Measurements from ENCODE around the gene EIF1. TPM values are rescaled to one million over a fixed set of nuclear protein-coding genes. Genes with fewer than 3 reads are reported as not detected.

Gene EIF1
- total RNA-seq, 1 donor from 2014 or later: 1,088 TPM

DNA sequence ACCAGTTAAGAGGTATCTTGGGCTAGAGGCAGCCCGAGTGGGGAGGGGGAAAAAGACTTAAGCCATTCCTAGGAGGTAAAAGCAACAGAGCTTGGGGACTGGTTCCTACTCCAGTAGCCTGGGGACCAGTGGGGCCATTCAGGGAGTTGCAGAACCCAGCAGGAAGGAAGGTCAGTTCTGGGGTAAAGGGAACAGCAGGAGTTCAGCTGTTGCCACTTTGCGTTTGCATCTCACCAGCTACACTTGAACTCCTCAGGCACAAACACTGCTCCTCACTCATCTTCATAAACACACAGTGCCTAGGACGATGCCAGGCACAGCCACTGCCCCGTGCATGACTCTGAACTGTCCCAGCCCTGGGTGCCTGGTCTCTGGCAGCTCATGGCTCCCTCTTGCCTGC lies 41.8 kb downstream of the EIF1 start:
- no peak overlapping the region for H3K27ac Mint-ChIP-seq (ENCODE audit: unreplicated experiment)
- no peak overlapping the region for H3K4me3 Mint-ChIP-seq (ENCODE audit: unreplicated experiment)
- no peaks in the 10 kb centered on the region for H3K36me3 Mint-ChIP-seq (ENCODE audit: unreplicated experiment)
- H3K4me1 Mint-ChIP-seq (ENCODE audit: low read depth, unreplicated experiment): peaks cover 9% of the 10 kb centered on the region
- peaks cover 13% of the 10 kb centered on the region for H3K27me3 Mint-ChIP-seq (ENCODE audit: unreplicated experiment)
- peaks cover 2% of the 10 kb centered on the region for H3K9me3 Mint-ChIP-seq (ENCODE audit: unreplicated experiment)
- no peak for TF ChIP-seq CTCF (IDR thresholded peaks at IDR 0.05; ENCODE audit: partially characterized antibody, unreplicated experiment)
- no peak for DNase-seq

GRCh38 chr17:41731836-41732235 lies 43.2 kb downstream of the EIF1 start:
- H3K9me3 Mint-ChIP-seq (ENCODE audit: unreplicated experiment): peaks cover 2% of the 10 kb centered on the region
- DNase-seq: no peak
- H3K27me3 Mint-ChIP-seq (ENCODE audit: unreplicated experiment): peaks cover 15% of the 10 kb centered on the region
- peaks cover 9% of the 10 kb centered on the region for H3K4me1 Mint-ChIP-seq (ENCODE audit: low read depth, unreplicated experiment)
- no peak overlapping the region for H3K4me3 Mint-ChIP-seq (ENCODE audit: unreplicated experiment)
- H3K27ac Mint-ChIP-seq (ENCODE audit: unreplicated experiment): no peak overlapping the region
- no peaks in the 10 kb centered on the region for H3K36me3 Mint-ChIP-seq (ENCODE audit: unreplicated experiment)
- TF ChIP-seq CTCF (IDR thresholded peaks at IDR 0.05; ENCODE audit: partially characterized antibody, unreplicated experiment): no peak

GRCh38 chr17:41733348-41734138 lies 44.9 kb downstream of the EIF1 start:
- H3K36me3 Mint-ChIP-seq (ENCODE audit: unreplicated experiment): no peaks in the 10 kb centered on the region
- no peak overlapping the region for H3K27ac Mint-ChIP-seq (ENCODE audit: unreplicated experiment)
- DNase-seq: no peak
- TF ChIP-seq CTCF (IDR thresholded peaks at IDR 0.05; ENCODE audit: partially characterized antibody, unreplicated experiment): no peak
- peaks cover 17% of the 10 kb centered on the region for H3K27me3 Mint-ChIP-seq (ENCODE audit: unreplicated experiment)
- H3K4me1 Mint-ChIP-seq (ENCODE audit: low read depth, unreplicated experiment): peaks cover 4% of the 10 kb centered on the region
- peaks cover 2% of the 10 kb centered on the region for H3K9me3 Mint-ChIP-seq (ENCODE audit: unreplicated experiment)
- peak overlapping the region; percentile 84 for H3K4me3 Mint-ChIP-seq (ENCODE audit: unreplicated experiment)

- H3K36me3 Mint-ChIP-seq (ENCODE audit: unreplicated experiment): no peaks in the 10 kb centered on the region
- TF ChIP-seq CTCF (IDR thresholded peaks at IDR 0.05; ENCODE audit: partially characterized antibody, unreplicated experiment): no peak
- peaks cover 4% of the 10 kb centered on the region for H3K4me1 Mint-ChIP-seq (ENCODE audit: low read depth, unreplicated experiment)
- peaks cover 2% of the 10 kb centered on the region for H3K9me3 Mint-ChIP-seq (ENCODE audit: unreplicated experiment)
- H3K4me3 Mint-ChIP-seq (ENCODE audit: unreplicated experiment): peak within 1 kb of the TSS; percentile 84
- DNase-seq: peak; percentile 61
- no peak within 1 kb of the TSS for H3K27ac Mint-ChIP-seq (ENCODE audit: unreplicated experiment)
- H3K27me3 Mint-ChIP-seq (ENCODE audit: unreplicated experiment): peaks cover 18% of the 10 kb centered on the region
These were observed 45.7 kb downstream of the EIF1 start, which contains the start of gene HAP1 for GRCh38 chr17:41734139-41734948. Gene HAP1 (minus strand): TSS chr17:41734643. CDS start chr17:41734634, 9 bp downstream.

Data from glutamatergic neuron (in vitro differentiated cells).